ENCODE results near the gene ZNF879.

- no peak for TF ChIP-seq NFATC3 (CRISPR knock-in tag; IDR thresholded peaks at IDR 0.05)
- no peak for TF ChIP-seq REPIN1 (CRISPR knock-in tag; IDR thresholded peaks at IDR 0.05; ENCODE audit: borderline replicate concordance, low read depth)
- TF ChIP-seq POLR2AphosphoS5 (IDR thresholded peaks at IDR 0.05; ENCODE audit: low read depth, low read length) = no peak
- TF ChIP-seq GABPA (IDR thresholded peaks at IDR 0.05; ENCODE audit: low read depth, low read length) = no peak
- no peak for TF ChIP-seq GABPA (CRISPR knock-in tag; IDR thresholded peaks at IDR 0.05; ENCODE audit: low read depth)
- no peak for TF ChIP-seq HDAC6 (IDR thresholded peaks at IDR 0.05; ENCODE audit: low read depth, low read length)
- no peak for TF ChIP-seq NCOA2 (CRISPR knock-in tag; IDR thresholded peaks at IDR 0.05)
- no peak for TF ChIP-seq PHF20 (CRISPR knock-in tag; IDR thresholded peaks at IDR 0.05)
- no peak for TF ChIP-seq RXRA (CRISPR knock-in tag; IDR thresholded peaks at IDR 0.05)
- TF ChIP-seq ZBTB33 (CRISPR knock-in tag; IDR thresholded peaks at IDR 0.05) = no peak
- no peak for TF ChIP-seq ZNF274 (CRISPR knock-in tag; IDR thresholded peaks at IDR 0.05)
- no peak for TF ChIP-seq SMAD1 (CRISPR knock-in tag; IDR thresholded peaks at IDR 0.05; ENCODE audit: borderline replicate concordance, low read depth)
- TF ChIP-seq ZNF574 (CRISPR knock-in tag; IDR thresholded peaks at IDR 0.05) = no peak
- no peak for TF ChIP-seq ZNF362 (CRISPR knock-in tag; IDR thresholded peaks at IDR 0.05; ENCODE audit: borderline replicate concordance)
Observed at GRCh38 chr5:179008667-179009066, 14.9 kb upstream of the ZNF879 start.
